Neural crest cell (in vitro differentiated cells): ENCODE measurements around the gene ASTN1. TPM values are rescaled to one million over a fixed set of nuclear protein-coding genes. Genes with fewer than 3 reads are reported as not detected.

Experiments
- DNase-seq: peaks from one replicate; pipeline ENCODE4 v3.0.0; 2021; ENCODE audit warnings: low read depth, mixed read lengths, low spot score
- H3K27ac Mint-ChIP-seq: one replicate; pipeline ENCODE4 v1.8.0; 2021; ENCODE audit warnings: mild to moderate bottlenecking, mixed read lengths; ENCODE audit not compliant: unreplicated experiment
- H3K27me3 Mint-ChIP-seq: 2 replicates; pipeline ENCODE4 v1.8.0; 2021; ENCODE audit warnings: low read depth, mild to moderate bottlenecking, mixed read lengths
- H3K36me3 Mint-ChIP-seq: 2 replicates; pipeline ENCODE4 v1.8.0; 2021; ENCODE audit warnings: low read depth, mild to moderate bottlenecking, mixed read lengths
- H3K4me1 Mint-ChIP-seq: 2 replicates; pipeline ENCODE4 v1.8.0; 2021; ENCODE audit warnings: mixed read lengths
- H3K4me3 Mint-ChIP-seq: one replicate; pipeline ENCODE4 v1.8.0; 2021; ENCODE audit warnings: mild to moderate bottlenecking, mixed read lengths
- H3K9me3 Mint-ChIP-seq: 2 replicates; pipeline ENCODE4 v1.8.0; 2021; ENCODE audit warnings: mixed read lengths
- CTCF ChIP-seq: fragments of 200-600 bp; sonication (generic); conservative IDR thresholded peaks from 2 replicates; pipeline ENCODE4 v1.5.0; 2021; ENCODE audit warnings: antibody characterized with exemption, mild to moderate bottlenecking
- total RNA-seq: library from RNA; stranded (reverse); gene quantifications from 2 replicates; pipeline ENCODE4 v1.2.1, GENCODE V29; 2021

The ASTN1 gene
- total RNA-seq, 1 donor from 2014 or later, result 21.8 TPM

DNA sequence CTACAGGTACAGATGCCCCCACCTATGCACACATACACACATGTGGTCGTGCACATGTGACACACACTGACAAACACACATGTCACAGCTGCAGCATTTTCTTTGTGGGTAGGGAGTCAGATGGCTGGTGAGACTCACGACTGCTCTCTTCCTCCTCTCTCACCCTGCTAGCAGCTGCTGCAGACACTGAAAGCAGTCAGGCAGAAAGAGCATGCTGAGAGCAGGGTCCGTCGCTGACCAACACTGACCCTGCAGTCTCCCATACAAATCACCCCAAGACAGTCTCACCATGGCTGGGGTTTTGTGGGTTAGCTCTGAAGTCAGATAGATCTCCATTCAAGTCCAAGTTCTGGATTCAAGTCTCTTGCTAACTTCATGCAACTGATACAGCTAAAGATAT lies 188.3 kb downstream of the ASTN1 start:
- no peak for TF ChIP-seq CTCF
- no peaks in the 10 kb centered on the region for H3K9me3 Mint-ChIP-seq
- no peak overlapping the region for H3K27ac Mint-ChIP-seq
- no peak for DNase-seq
- no peak overlapping the region for H3K4me3 Mint-ChIP-seq
- H3K4me1 Mint-ChIP-seq, result peaks cover 9% of the 10 kb centered on the region
- no peaks in the 10 kb centered on the region for H3K36me3 Mint-ChIP-seq
- H3K27me3 Mint-ChIP-seq, result no peaks in the 10 kb centered on the region

GRCh38 chr1:176964687-176965086 lies 199.8 kb downstream of the ASTN1 start:
- no peaks in the 10 kb centered on the region for H3K27me3 Mint-ChIP-seq
- DNase-seq, result no peak
- H3K36me3 Mint-ChIP-seq, result no peaks in the 10 kb centered on the region
- H3K27ac Mint-ChIP-seq, result no peak overlapping the region
- H3K4me3 Mint-ChIP-seq, result no peak overlapping the region
- no peak for TF ChIP-seq CTCF
- no peaks in the 10 kb centered on the region for H3K9me3 Mint-ChIP-seq
- H3K4me1 Mint-ChIP-seq, result peaks cover 2% of the 10 kb centered on the region

DNA sequence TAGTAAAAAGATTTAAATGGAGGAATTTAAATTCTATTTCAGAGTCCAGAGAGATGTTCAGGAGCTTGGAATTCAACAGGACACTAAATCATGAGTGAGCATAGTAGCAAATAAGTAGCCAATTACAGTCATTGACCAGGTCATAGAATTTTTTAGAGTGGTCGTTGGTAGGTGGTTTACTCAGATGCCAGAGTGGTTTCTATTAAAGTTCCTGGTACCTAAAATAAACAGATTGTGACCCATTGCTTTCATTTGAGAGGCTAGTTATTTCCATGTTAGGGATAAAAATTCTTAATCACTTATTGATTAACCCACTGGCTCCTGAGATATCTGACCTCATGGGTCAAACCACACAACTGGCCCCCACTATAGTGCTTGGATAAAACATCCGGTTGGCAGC lies 201.3 kb downstream of the ASTN1 start:
- Mint-ChIP-seq H3K27ac (no peak overlapping the region), H3K4me1 (peaks cover 14% of the 10 kb centered on the region), H3K36me3 (no peaks in the 10 kb centered on the region), H3K9me3 (no peaks in the 10 kb centered on the region), H3K27me3 (no peaks in the 10 kb centered on the region), H3K4me3 (no peak overlapping the region)
- no peak for DNase-seq
- no peak for TF ChIP-seq CTCF

DNA sequence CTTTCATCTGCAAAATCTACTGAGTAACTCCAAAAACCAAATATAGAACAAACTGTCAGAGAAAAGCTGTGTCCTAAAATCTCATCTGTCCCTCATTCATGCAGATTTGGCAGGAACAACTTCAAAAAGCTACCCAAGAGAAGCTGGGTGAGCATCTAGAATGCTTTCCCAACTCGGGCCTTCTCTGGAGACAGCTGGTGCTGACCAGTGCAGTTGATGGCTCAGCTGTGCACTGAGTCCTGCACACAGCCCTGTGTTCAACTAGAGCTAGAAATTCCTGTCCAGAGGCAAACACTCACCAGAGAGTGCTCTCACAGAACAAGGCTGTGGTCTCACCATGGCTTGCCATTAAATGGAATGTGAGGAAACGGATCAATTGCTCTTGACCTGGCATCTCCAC lies 202.8 kb downstream of the ASTN1 start:
- H3K36me3 Mint-ChIP-seq, result peaks cover 4% of the 10 kb centered on the region
- no peak overlapping the region for H3K27ac Mint-ChIP-seq
- H3K4me1 Mint-ChIP-seq, result peaks cover 14% of the 10 kb centered on the region
- H3K9me3 Mint-ChIP-seq, result no peaks in the 10 kb centered on the region
- no peak for DNase-seq
- TF ChIP-seq CTCF, result no peak
- H3K4me3 Mint-ChIP-seq, result no peak overlapping the region
- no peaks in the 10 kb centered on the region for H3K27me3 Mint-ChIP-seq

DNA sequence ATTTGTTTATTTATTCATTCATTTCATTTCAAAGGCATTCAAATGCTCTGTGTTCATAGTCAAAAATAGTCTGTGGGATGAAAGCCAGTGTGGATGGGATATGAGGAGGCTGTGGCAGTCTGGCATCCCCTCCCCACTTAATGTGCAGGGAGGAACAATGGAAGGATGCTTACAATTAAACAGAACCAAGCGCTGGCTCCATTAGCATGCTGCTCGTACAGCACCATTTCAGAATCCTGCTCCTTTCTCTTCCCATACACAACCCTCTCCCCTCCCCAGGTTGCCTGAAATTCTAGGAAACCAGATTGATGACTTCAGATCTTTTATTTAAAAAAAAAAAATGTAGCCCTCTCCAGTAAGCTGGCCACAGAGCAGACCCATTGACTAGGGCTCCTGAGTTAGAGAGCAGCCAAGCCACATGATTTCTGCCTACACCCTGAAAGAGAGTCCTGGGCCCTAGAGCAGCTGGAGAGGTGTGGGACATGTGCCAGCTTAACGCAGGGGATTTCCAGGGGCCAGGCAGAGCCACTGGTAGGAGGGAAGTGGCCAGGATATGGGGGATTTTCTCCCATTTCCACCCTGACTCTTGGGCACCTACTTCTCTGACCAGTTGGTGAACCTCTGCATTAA lies 205.2 kb downstream of the ASTN1 start:
- H3K9me3 Mint-ChIP-seq, result no peaks in the 10 kb centered on the region
- TF ChIP-seq CTCF, result no peak

DNA sequence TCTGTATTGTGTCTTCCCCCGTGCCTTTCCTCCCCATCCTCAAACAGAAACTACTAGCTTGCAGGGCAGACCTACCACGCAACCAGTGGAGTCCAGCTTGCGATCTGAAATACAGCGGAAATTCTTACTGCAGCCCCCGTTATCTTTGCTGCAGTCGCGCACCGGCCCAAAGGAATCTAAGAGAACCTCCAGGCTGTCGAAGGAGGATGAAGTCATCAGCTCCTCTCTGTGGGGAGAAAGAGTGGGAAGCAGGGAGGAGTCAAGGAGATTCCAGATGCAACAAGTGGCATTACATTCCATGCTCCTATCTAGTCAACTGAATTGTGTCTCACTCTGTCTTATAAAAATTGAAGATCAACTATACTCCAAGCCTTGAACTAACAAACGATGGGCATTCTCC lies 206.9 kb downstream of the ASTN1 start:
- no peaks in the 10 kb centered on the region for H3K9me3 Mint-ChIP-seq
- peaks cover 2% of the 10 kb centered on the region for H3K27me3 Mint-ChIP-seq

More for the DNA sequence above, 205.2 kb downstream of the ASTN1 start:
- H3K4me3 Mint-ChIP-seq, result no peak overlapping the region
- H3K4me1 Mint-ChIP-seq, result peaks cover 14% of the 10 kb centered on the region
- no peak overlapping the region for H3K27ac Mint-ChIP-seq
- peaks cover 6% of the 10 kb centered on the region for H3K36me3 Mint-ChIP-seq
- no peak for DNase-seq
- peaks cover 2% of the 10 kb centered on the region for H3K27me3 Mint-ChIP-seq

More for the DNA sequence above, 206.9 kb downstream of the ASTN1 start:
- Mint-ChIP-seq H3K36me3 (peaks cover 6% of the 10 kb centered on the region), H3K4me3 (no peak overlapping the region), H3K27ac (no peak overlapping the region), H3K4me1 (peaks cover 25% of the 10 kb centered on the region)
- TF ChIP-seq CTCF, result no peak
- no peak for DNase-seq
